Activated naive CD8-positive, alpha-beta T cell treated with anti-CD3 and anti-CD28 coated beads, Interleukin-2, amount 50 U/mL, for 24 hours (primary cell): ENCODE results near the gene SLC9A6.
A peak's percentile ranks its signal among the peaks of the same experiment; 100 is the strongest.
"Not testable (repeated sequence)": the region's sequence is repeated elsewhere in the genome, so short reads cannot be mapped to it uniquely, and the experiment has no call there.

Experiments used
- ATAC-seq: fragments of 150-1000 bp; cut with Tn5 transposase; one replicate; pipeline ENCODE4 v1.10.0; 2021
- DNase-seq: peaks from one replicate; pipeline ENCODE4 v3.0.0; 2021
- H3K27ac Mint-ChIP-seq: one replicate; pipeline ENCODE4 v1.8.0; 2021; ENCODE audit warnings: mild to moderate bottlenecking, mixed read lengths
- H3K27me3 Mint-ChIP-seq: one replicate; pipeline ENCODE4 v1.8.0; 2021; ENCODE audit warnings: mixed read lengths
- H3K36me3 Mint-ChIP-seq: one replicate; pipeline ENCODE4 v1.8.0; 2021; ENCODE audit warnings: low read depth, mixed read lengths
- H3K4me1 Mint-ChIP-seq: one replicate; pipeline ENCODE4 v1.8.0; 2021; ENCODE audit warnings: mixed read lengths
- H3K4me3 Mint-ChIP-seq: one replicate; pipeline ENCODE4 v1.8.0; 2021; ENCODE audit warnings: mild to moderate bottlenecking, moderate library complexity, mixed read lengths
- H3K9me3 Mint-ChIP-seq: one replicate; pipeline ENCODE4 v1.8.0; 2021; ENCODE audit warnings: mixed read lengths

The SLC9A6 gene

DNA sequence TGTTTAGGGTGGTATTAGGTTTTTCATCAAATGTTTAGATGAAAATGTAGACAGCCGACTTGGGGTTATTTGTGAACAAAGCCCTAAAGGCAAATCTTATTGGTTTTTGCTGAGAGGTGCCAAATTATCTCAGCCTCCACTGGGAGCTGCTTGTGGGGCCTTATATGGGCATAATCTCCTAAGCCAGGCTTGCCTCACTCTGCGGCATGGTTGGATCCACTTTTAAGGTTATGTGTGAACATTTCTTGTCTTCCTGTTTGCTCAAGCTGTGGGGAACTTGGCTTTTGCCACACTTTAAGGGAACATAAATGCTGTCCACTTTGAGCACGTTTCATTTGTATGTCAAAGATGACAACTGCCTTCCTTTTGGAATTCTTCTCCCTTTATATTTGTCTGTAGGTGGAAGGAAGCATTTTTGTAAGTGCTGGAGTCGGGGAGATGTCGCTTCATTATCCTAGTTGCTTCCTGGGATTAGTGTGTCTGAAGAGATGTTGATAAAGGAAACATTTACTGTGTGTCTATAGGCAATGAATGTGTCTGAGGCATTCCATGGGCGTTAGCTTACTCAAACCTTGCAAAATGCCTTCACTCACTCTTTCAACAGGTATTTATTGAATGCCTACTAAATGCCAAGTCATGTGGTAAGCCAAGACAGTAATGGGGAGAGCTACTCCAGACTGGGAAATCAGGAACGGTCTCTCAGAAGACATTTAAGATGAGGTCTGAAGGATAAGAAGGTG, 78.3 kb downstream of the SLC9A6 start:
- H3K4me1 Mint-ChIP-seq = peaks cover 15% of the 10 kb centered on the region
- no peaks in the 10 kb centered on the region for H3K9me3 Mint-ChIP-seq
- DNase-seq (no peak), ATAC-seq (no peak)
- H3K4me3 Mint-ChIP-seq = no peak overlapping the region
- no peaks in the 10 kb centered on the region for H3K36me3 Mint-ChIP-seq
- H3K27ac Mint-ChIP-seq = no peak overlapping the region
- H3K27me3 Mint-ChIP-seq = no peaks in the 10 kb centered on the region

DNA sequence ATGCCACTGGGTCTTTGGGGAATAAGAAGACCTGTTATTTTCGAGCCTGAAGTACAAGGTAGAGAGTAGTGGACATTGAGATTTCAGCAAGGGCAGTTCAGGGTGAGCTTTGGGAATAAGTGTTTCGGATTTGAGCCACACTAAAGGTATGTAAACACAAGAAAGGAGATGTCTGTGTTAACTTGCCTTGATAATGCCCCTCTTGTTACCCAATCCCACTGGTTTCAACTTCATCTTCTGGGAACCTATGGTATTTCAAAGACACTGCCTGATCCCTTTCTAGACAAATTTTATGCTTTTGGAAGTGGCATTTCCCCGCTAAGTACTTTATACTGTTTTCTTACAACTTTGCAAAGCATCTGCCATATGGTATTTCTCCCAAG, 79.4 kb downstream of the SLC9A6 start:
- H3K36me3 Mint-ChIP-seq = no peaks in the 10 kb centered on the region
- no peak overlapping the region for H3K27ac Mint-ChIP-seq
- H3K4me3 Mint-ChIP-seq = no peak overlapping the region
- no peaks in the 10 kb centered on the region for H3K27me3 Mint-ChIP-seq
- DNase-seq (no peak), ATAC-seq (no peak)
- no peaks in the 10 kb centered on the region for H3K9me3 Mint-ChIP-seq
- peaks cover 16% of the 10 kb centered on the region for H3K4me1 Mint-ChIP-seq

DNA sequence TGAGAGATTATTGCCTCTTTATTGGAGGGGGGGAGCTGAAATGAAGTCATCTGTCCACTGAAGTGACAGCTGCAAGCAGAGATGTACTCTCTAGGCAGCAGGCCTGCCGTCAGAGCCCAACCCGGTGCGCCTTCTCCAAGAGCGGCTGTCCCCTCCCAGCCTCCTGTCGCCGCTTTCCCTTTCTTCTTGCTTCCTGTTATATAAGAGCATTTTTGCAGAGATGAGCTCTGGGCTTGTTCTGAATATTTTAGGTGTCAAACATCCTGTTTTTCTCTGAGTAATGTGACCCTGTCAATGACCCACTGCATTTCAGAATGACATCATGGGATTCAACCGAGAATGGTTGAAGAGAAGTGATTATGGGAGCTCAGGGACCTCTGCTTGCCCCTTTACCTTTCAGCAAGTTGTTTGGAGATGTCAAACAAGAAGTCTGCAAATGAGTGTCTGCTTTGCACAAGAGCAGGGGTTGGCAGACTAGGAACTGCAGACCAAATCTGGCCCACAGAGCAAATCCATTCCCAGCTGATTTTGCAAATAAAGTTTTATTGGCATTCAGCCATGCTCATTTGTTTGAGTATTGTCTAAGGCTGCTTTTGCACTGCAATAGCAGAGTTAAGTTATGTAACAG, 79.9 kb downstream of the SLC9A6 start:
- peaks cover 18% of the 10 kb centered on the region for H3K4me1 Mint-ChIP-seq
- ATAC-seq (no peak), DNase-seq (peak; percentile 3)
- no peak overlapping the region for H3K4me3 Mint-ChIP-seq
- H3K27ac Mint-ChIP-seq = no peak overlapping the region
- no peaks in the 10 kb centered on the region for H3K9me3 Mint-ChIP-seq
- no peaks in the 10 kb centered on the region for H3K27me3 Mint-ChIP-seq
- no peaks in the 10 kb centered on the region for H3K36me3 Mint-ChIP-seq

DNA sequence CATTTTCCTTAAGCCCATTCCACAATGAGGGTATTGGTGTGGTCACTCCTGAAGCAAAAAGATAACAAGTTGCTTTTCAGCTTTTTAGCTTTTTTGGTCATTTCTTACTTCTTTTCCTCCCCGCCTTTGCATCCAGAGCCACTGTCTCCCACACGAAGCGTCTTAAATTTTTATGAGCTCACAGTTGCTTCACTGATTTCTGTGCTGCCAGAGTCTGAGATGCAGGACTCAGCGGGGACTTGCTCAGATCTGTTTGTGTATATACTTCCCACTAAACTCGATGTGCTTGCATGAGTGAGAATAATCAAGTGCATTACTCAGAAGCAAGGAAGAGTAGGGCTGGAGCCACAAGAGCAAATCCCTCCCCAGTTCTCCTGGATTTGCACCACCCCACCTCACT, 81.9 kb downstream of the SLC9A6 start:
- Mint-ChIP-seq H3K27me3 (no peaks in the 10 kb centered on the region), H3K27ac (no peak overlapping the region), H3K4me3 (no peak overlapping the region), H3K36me3 (no peaks in the 10 kb centered on the region), H3K9me3 (no peaks in the 10 kb centered on the region), H3K4me1 (peaks cover 31% of the 10 kb centered on the region)
- ATAC-seq (no peak), DNase-seq (no peak)

DNA sequence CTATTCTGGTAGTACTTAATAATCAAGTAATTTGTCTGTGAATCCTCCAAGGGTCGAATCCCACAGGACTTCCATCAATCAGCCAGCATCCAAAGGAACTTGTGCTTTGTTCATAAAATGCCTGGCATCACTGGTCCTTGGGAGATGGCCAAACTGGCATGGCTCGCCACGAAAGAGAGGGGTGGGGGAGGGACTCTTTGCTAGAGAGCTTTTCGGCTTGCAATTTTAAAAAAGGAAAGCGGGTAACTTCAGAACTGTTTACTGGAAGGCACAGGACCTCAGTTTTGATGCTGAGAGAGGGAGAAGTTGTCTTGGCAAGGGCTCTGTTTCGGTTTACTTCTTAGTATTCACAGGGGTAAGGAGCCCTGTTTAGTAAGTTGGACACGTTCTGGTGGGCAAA, 82.7 kb downstream of the SLC9A6 start:
- Mint-ChIP-seq H3K4me1 (peaks cover 31% of the 10 kb centered on the region), H3K36me3 (no peaks in the 10 kb centered on the region), H3K9me3 (no peaks in the 10 kb centered on the region), H3K27ac (no peak overlapping the region), H3K4me3 (no peak overlapping the region), H3K27me3 (no peaks in the 10 kb centered on the region)
- no peak for DNase-seq
- no peak for ATAC-seq

DNA sequence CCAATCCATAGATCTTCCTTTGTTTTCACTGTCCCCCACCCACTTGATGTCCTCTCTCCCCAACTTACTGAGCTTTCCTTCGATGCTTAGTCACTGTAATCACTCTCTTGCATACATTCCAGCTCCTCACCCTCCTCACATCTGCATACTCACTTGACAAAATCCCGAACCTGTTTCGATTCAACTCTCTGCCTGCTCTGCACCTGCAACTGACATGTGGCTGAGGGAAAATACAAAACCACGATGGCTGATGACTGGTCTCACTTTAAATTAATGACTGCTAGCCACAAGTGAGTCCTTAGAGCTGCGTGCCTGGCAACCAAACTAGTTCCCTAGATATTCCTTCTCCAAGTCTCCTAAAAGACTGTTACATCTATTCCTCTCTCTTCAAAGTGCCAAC, 91.7 kb downstream of the SLC9A6 start:
- Mint-ChIP-seq H3K27ac (no peak overlapping the region), H3K27me3 (peaks cover 4% of the 10 kb centered on the region), H3K36me3 (no peaks in the 10 kb centered on the region), H3K4me1 (peaks cover 3% of the 10 kb centered on the region), H3K4me3 (no peak overlapping the region), H3K9me3 (no peaks in the 10 kb centered on the region)
- DNase-seq (no peak), ATAC-seq (no peak)

DNA sequence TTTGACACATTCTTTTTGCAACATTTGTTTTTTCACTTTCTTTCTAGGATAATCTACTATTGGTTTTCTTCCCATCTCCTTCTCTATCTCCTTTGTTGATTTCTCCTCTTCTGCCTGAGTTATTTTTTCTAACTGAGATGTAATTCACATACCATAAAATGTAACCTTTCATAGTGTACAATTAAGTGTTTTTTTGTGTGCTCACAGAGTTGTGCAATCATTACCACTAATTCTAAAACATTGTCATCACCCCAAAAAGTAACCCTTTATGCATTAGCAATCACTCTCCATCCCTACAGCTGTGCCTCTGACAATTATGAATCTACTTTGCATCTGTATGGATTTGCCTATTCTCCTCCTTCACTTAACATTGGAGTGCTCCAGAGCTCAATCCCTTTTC, 95.5 kb downstream of the SLC9A6 start:
- Mint-ChIP-seq H3K27ac (no peak overlapping the region), H3K9me3 (no peaks in the 10 kb centered on the region), H3K36me3 (no peaks in the 10 kb centered on the region), H3K27me3 (peaks cover 4% of the 10 kb centered on the region), H3K4me1 (peaks cover 3% of the 10 kb centered on the region), H3K4me3 (no peak overlapping the region)
- ATAC-seq (no peak), DNase-seq (no peak)

DNA sequence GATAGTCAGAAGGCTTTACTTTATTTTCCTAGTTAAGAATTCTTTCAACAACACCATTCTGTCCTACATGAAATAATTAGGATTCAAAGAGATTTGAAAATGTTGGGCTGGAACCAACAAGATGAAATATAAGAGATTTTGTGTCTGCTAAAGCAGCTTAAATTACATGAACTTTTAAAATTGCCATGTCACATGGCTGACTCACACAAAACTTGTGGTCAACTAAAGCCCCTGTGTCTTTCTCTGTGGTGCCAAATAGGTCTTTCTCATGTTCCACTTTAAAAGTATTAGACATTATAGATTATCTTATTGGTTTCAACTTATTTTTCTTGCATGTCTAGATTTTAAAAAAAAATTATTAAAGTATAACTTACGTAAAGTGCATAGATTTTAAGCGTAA, 101.3 kb downstream of the SLC9A6 start:
- H3K27ac Mint-ChIP-seq = no peak overlapping the region
- no peak for ATAC-seq
- no peak overlapping the region for H3K4me3 Mint-ChIP-seq
- peaks cover 1% of the 10 kb centered on the region for H3K4me1 Mint-ChIP-seq
- no peaks in the 10 kb centered on the region for H3K9me3 Mint-ChIP-seq
- DNase-seq = no peak
- H3K27me3 Mint-ChIP-seq = no peaks in the 10 kb centered on the region
- H3K36me3 Mint-ChIP-seq = no peaks in the 10 kb centered on the region

DNA sequence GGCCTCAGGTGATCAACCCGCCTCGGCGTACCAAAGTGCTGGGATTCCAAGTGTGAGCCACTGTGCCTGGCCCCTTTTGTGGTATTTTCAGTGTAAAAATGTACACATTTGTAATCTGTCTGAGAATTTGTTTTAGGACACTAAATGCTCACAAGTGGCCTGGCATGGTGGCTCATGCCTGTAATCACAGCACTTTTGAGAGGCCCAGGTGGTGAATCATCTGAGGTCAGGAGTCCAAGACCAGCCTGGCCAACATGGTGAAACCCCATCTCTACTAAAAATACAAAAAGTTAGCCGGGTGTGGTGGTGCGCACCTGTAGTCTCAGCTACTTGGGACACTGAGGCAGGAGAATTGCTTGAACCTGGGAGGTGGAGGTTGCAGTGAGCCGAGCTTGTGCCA, 106.7 kb downstream of the SLC9A6 start:
- not testable (repeated sequence) for DNase-seq, H3K9me3 Mint-ChIP-seq, ATAC-seq, H3K27me3 Mint-ChIP-seq, H3K4me3 Mint-ChIP-seq, H3K27ac Mint-ChIP-seq, H3K36me3 Mint-ChIP-seq, H3K4me1 Mint-ChIP-seq

DNA sequence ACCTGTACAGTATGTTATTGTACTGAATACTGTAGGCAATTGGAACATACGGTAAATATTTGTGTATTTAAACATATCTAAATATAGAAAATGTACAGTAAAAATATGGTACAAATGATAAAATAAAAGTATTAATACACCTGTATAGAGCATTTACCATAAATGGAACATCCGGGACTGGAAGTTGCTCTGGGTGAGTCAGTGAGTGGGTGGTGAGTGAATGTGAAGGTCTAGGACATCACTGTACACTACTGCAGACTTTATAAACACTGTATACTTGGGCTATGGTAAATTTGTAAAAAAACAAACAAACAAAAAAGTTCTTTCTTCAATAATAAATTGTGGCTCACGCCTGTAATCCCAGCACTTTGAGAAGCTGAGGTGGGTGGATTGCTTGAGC, 109.7 kb downstream of the SLC9A6 start:
- no peaks in the 10 kb centered on the region for H3K9me3 Mint-ChIP-seq
- DNase-seq = no peak

More for the DNA sequence above, 109.7 kb downstream of the SLC9A6 start:
- H3K27me3 Mint-ChIP-seq = no peaks in the 10 kb centered on the region
- no peaks in the 10 kb centered on the region for H3K36me3 Mint-ChIP-seq
- ATAC-seq = no peak
- H3K4me3 Mint-ChIP-seq = no peak overlapping the region
- H3K27ac Mint-ChIP-seq = no peak overlapping the region
- no peaks in the 10 kb centered on the region for H3K4me1 Mint-ChIP-seq
